Liver (tissue), 3 donors: Measurements from ENCODE around the gene CWH43.

Experiments used
- CTCF ChIP-seq: fragments of 150-350 bp; IDR thresholded peaks from 2 replicates; pipeline ENCODE4 v1.5.1; 2017; ENCODE audit warnings: improper control_type of control experiment, low read depth, low read length; ENCODE audit not compliant: missing input control
- TAF1 ChIP-seq: conservative IDR thresholded peaks from 2 replicates; pipeline ENCODE4 v1.6.1; 2016; ENCODE audit warnings: antibody characterized with exemption, mild to moderate bottlenecking
- donor health status: healthy.
- donor health status: healthy.

GRCh38 chr4:49036528-49036927 is 50.5 kb downstream of the CWH43 start:
- TF ChIP-seq CTCF (no peak), TAF1 (no peak)
